COR-L47 (cell line): Measurements from ENCODE around the gene KRT35.

Experiments
- DNase-seq: peaks from one replicate; lab custom pipeline; 2025; lab: John Stamatoyannopoulos, UW

KRT35 gene

DNA sequence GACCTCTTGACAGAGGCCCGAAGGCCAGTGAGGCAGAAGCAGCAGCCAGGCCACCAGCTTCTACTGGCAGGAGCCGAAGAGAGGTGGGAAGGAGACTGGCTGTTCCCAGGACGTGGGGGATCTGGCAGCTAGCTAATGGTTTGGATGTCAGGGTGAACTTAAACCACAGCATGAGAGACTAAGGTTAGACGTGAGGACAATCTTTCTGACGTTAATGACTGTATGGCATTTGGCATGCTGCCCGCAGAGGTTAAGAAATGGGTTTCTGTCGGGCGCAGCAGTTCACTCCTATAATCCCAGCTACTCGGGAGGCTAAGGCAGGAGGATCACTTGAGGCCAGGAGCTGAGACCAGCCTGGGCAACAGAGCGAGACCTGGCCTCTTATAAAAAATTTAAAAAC is 30.8 kb upstream of the KRT35 start:
- DNase-seq = no peak

DNA sequence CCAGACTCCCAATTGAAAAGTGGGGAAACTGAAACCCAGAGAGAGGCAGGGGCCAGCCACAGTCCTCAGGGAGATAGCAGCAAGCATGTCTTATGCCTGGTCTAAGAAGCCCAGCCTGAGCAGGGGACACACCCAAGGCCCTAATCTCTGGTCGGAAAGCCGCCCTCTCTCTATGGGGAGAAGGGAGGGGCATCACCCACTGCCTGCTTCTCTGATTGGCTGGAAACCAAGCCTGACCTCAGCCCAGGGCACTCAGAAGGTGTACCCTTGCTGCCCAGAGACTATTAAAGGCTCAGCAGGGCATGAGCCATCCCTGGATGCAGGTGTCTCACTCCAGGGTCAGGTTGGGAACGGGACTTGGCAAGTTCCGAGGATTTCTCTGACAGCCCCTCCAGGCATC is 30.2 kb upstream of the KRT35 start:
- no peak for DNase-seq

DNA sequence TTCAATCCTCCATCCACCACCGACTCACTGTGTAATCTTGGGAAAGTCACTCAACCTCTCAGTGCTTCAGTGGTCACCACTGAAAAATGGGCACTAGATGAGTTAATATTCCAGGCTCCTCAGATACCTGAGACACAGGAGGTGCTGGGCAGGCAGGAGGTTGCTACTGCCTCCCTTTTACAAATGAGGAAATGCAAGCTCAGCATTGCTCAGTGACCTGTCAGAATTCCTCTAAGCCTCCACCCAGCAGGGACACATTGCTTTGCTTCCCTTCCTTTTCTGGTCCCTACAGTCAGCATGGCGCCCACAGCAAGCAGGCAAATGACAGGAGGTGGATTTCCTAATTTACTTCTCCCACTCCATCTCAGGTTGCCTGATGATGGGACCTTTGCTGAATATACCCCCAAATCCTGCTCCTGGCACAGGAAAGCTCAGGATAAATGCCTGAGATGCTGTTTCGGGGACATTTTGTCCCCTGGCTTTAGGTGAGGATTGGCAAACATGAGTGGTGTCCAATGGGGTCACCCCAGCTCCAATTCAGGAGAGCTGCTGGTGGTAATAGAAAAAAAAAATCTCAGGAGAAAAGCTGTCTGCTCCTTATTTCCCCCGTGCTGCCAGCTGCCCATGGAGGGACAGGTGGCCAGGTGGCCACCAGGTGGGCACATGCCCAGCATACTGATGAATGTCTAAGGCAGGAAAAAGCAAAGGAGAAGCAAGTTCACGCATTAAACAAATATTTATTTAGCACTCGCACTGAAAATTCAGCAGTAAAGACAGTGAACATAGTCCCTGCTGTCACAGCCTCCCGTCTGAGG is 29.5 kb upstream of the KRT35 start:
- DNase-seq = no peak

DNA sequence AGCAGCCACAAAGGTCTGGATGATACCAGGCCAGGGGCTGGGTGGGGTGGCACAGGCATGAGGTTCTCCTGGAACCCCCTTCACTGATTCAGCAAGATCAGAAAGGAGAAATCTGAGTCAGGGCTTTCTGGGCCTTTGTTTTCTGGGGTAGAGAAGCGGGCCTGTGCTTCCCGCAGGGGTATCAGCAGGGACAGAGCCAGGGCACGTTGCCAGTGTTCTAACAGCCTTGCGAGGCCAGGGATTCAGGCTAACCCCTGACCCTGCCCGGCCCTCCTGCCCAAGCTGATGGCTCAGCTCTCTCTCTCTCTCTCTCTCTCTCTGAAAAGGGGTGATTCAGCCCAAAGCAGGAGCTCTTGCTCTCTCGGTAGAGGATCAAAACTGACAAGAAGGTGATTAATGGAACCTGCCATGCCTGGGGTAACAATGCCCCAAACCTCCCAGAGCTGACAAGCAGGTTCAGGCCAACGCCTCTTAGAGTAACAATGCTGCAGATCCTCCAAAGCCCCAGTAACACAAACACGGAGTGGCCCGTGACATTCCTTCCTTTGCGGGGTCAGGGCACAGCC is 26.4 kb upstream of the KRT35 start:
- DNase-seq = no peak

DNA sequence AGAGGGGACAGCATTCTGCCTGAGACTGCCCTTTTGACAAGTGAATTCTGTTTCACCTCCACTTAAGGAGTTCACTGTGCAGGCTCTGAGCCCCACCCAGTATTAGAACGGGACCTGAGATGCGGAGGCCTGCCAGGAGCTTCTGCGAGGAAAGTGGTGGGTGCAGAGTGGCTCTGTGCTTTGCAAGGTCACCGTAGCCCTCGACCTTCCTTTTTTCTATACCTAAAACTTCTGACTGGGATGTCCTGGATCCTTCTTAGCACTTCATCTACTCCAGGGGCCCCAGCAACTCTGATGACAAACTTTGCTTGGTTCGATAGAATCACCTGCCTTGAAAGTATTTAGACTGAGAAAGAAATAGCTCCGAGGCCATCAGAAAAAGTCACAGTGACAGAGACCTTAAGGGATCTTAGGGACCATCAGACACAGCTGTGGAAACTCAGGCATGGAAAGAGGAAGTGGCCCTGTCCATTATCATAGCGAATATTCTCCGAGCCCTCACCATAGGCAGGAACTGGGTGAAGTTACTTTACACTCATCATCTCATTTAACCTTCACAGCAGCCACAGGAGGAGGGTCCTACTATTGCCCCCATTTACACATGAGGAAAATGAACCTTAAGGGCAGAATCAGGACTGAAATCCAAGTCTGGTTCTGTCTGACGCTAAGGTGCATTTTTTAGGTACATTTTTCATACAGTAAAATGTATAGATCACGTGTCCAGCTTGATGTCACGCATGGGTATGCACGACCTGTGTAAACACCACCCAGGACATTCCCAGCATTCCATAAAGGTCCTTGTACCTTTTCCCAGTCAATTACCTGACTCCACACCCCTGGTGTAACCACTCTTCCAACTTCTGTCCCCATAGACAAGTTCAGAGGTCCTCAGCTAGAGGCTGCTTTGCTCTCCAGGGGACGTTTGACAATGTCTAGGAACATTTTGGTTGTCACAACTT is 25.1 kb upstream of the KRT35 start:
- no peak for DNase-seq

DNA sequence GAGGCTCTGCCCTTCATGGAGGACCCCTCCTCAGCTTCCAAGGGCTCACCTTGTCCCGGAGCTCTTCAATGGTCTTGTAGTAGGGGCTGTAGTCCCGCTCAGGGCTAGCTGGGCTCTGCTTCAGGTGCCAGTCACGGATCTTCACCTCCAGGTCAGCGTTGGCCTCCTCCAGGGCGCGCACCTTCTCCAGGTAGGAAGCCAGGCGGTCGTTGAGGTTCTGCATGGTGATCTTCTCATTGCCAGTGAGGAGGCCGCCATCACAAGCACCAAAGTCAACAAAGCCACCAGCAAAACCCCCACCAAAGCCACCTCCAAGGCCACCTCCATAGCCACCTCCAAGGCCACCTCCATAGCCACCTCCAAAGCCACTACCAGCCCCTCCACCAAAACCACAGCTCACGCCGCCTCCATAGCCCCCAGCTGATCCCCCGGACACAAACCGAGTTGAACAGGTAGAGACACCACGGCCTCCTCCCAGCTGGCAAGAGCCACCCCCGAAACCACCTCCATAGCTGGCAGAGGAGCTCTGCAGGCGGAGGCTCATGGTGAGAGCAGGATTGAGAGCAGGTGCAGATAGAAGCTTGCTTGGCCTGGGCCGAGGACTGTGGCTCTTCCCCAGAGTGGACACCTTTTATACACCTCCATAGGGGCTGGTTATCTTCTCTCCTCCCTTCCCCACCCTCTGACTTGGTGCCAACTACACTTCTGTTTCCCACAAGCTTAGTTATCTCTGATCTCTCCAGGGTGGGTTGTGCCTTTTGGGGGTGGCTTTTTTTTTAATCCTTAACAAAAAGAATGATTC is 24.3 kb upstream of the KRT35 start, which contains the start of gene KRT13:
TSS of gene KRT13 (minus strand) at position 606 of the 802 bp plus-strand sequence. CDS start at position 544, 62 bp downstream.
- no peak for DNase-seq

DNA sequence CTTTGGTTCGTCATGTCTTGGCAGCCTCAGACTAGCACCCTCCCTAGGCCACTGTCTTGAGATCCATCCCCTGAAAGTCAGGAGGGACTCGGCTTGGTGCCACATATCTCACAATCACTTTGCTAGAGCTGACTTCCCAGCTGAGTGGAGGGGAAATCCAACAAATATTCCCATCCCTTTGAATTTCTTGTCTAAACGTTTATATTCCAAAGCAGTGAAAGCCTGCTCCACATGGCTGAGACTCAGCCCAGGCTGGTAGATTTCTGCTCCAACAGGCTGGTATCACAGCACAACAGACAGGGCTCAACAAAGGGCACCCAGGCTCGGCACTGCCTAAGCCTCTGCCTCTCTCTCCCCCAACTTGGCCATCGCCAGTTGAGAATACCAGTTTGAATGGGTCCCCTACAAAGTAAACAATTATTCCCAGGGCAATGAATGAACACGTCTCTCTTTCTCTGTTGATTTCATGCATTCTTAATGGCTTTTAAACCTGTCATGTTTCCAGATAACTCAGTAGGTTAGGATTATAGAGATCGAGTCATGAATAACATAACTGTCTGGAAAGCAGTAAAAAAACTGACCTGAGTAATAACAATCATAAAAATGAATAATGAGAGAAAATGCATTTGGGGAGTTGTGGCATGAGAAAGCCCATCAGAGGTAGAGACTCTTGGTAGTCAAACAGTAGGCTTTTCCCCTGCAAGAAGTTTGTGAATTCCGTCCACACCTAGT is 23.5 kb upstream of the KRT35 start:
- no peak for DNase-seq

DNA sequence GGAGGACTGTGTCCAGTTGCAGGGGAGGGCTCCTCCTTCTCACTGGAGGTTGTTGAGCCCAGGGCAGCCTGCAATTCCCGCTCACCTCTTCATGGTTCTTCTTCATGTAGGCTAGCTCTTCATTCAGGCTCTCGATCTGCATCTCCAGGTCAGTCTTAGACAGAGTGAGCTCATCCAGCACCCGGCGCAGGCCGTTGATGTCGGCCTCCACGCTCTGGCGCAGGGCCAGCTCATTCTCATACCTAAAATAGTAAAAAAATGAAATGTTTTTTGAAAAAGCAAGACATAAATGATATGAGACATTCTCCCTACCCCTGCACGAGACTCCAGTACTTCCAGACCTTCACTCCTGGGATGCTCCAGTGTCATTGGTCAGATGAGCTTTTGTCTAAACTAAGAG is 22.3 kb upstream of the KRT35 start:
- DNase-seq = no peak

DNA sequence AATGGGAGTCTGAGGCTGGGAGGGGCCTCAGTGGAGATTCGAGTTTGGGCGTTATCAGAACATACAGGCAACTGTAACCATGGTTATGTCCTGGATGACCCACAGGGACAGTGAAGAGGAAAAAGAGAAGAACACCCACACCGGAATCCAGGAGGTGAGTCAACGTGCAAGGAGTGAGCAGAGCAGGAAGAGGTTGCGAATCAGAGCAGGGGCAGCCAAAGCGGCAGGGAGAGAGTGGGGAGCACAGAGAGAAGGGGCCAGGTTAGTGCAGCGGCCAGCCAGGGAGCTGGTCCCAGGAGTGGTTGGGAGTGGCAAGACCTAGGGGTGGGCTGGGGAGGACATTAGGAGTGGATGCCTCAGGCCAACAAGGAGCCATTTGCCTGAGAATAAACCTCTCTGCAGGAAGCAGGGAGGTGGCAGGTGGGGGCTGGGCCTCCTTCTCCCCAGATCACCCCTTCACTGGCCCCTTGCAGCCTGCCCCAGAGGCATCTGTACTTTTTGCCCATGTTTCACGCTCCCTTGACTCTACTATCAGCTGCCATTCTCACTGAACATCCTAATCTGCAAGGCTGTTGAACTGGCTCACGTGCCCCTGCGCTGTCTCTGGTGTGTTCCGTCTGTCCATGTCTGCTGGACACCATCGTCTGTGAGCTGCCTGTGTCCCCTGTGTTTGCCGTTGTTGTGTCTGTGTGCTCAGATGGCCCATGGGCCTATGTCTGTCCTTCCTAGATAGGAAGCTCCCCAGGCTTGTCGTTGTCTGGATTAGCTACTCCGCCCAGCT is 19.4 kb upstream of the KRT35 start:
- DNase-seq = no peak

DNA sequence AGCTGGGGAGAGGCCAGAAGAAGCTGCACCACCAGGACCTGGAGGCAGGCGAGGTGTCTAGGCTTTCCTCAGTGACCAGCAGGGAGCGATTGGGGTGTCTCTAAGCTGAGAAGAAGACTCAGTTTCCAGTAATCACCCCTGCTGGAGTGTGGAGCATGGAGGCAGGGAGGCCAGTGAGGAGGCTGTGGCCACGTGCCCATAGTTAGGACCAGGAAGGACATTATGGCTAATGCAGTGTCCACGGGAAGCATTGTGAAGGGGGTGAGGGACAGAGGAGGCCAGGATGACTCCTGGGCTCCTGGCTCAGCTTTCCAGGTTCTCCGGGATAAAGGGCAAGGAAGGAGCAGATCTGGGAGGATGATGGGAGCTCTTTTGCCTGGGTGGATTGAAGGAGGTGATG is 18.8 kb upstream of the KRT35 start:
- no peak for DNase-seq

DNA sequence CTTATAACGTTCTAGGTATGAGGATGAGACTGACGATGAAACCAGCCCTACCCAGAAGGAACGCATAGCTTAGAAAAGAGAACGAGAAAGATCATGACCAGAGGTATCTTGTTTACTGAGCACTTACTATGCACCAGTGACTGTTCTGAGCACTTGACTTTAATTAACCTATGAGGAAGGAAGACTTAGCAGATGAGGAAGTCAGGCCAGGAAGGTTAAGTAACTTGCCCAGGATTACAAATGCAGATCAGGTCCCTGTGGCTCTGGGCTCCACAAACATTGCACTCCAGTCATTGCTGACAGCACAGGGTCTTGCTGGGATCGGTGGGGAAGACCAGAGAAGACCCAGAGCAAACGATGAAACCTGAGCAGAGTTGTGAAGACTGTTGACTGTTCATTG is 17.3 kb upstream of the KRT35 start:
- no peak for DNase-seq

DNA sequence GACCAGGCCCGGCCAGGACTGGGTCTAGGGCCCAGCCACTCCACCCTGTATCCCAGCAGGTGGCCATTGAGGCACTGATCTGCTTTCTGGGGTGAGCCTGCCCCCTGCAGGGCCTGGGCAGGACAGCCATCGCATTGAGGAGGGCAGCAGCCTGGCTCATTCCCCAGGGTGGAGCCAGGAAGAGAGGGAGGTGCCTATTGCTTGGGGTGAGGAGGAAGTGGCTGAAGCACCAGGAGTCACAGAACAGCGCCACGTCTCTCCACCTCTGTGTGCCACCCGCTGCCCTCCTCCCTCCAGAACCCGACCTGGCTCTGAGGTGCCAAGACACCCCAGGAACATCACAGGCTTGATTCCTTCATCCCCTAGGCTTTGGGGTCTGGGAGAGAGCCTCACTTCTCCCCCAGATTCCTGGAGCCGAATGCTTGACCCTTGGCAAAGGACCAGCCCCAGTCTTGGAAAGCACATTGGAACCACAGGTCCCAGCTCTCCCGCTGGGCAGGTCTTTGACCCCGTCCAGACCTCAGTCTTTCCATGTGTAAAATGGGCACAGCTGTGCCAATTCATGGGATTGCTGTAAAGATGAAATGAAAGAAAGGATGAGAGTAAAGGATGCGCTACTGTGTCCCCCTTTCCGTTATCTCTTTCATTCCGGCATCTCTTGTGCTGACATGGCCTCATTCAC is 16.0 kb upstream of the KRT35 start:
- peak; percentile 24 for DNase-seq

DNA sequence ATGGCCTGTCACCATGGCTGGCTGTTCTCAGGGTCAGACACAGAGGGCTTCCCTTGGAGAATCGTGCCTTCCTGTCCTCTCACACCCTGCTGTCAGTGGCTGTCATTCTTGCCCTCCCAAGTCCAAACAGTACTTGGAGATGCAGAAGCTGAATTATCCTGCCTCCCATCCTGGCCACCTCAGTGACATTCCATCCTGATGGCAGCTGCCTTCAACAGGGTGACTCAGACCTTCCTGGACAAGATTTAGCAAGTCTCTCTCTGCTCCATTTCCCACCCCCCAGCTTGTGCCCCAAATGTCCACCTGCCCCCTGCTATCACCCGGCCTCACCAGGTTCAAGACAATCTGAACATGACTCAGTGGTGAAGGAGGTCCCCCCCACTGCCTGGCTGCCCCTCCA is 13.6 kb upstream of the KRT35 start:
- DNase-seq = no peak

DNA sequence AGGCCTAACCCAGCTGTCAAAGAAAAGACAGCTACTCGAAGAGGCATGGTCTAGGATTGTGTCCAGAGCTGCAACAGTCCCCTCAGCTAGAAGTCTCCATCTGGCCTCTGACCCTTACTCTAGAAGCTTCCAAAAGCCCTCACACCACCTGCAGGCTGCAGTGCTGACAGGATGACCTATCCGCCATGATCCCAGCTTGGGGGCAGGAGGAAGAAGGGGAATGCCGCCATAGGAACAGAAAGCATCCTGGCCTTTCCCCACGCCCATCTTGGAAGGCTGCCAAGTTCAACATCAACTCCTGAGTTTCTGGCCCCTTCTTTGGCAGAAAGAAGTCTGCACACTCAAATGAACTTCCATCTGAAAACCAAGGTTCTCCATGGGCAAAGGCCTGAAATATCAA is 11.8 kb upstream of the KRT35 start:
- DNase-seq = peak; percentile 76

DNA sequence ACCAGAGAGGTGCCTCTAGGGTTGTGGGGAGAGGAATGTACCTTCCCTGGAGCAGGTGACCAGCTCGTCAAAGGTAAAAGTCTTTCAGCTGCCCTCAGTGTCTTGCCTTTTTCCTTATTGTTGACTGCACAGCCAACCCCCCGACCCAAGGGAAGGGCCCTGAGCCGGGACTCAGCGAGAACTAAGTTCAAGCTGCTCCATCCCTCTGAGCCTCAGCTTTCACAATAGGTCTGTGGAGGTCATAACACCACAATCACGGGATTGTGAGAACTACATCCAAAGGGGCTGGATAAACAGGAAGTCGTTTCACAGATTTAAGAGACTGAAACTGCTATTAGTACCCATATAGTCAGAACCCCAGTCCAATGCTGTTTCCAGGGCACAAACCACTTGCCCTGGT is 11.4 kb upstream of the KRT35 start:
- DNase-seq = no peak

DNA sequence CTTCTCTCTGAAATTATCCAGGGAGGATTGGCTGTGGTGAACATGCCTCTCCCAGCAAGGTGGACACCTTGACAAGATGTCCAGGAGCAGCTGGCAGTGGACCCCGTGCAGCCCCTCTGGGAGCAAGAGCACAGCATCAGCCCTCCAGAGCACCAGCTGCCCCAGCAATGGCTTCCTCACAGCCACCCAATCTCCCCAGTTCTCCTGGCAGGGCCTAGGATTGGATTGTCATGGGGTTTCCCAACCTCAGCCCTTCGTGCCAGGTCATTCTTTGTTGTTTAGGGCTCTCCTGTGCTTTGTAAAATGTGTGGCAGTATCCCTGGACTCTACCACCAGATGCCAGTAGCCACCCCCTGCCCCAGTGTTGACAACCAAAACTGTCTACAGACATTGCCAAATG is 10.5 kb upstream of the KRT35 start:
- DNase-seq = no peak

DNA sequence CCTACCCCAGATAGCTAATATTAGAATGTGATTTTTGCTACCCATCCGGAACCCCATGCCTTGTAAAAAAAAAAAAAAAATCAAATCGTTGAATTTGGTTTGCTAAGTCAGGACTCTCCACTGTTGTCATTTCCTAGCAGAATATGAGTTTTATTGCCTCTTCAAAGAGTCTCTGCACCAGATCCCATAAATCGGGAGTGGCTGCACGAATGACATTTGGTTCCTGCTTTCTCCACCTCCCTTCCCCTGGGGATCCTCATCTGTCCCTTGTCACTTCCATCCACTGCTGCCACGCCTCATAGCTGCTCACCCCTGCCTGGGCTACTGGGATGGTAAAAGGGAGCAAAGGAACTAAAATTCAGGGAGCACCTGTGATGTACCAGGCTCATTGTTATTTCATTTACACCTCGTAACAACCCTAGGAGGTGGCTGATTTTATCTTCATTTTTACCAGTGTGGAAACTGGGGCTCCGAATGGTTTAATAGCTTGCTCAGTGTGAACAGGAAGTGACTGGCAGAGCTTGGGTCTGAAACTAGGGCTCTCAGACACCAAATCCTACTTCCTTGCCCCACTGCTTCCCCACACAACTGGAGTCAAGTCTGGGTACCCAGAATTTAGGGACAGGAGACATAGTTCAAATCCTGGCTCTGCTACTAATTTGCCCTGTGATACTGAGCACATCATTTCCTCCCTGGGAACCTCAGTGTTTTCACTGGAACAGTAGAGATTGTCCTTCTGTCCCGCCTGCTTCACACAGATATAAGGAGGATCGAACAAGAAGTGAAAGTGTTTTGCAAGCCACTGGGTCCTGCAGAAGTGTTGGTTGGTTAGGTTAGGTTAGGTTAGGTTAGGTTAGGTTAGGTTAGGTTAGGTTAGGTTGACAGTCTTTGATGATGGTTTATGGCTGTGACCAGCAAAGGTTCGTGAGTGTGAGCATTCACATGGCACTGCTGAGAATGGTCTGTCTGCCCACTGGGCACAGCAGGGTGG is 9.3 kb upstream of the KRT35 start:
- DNase-seq = no peak

DNA sequence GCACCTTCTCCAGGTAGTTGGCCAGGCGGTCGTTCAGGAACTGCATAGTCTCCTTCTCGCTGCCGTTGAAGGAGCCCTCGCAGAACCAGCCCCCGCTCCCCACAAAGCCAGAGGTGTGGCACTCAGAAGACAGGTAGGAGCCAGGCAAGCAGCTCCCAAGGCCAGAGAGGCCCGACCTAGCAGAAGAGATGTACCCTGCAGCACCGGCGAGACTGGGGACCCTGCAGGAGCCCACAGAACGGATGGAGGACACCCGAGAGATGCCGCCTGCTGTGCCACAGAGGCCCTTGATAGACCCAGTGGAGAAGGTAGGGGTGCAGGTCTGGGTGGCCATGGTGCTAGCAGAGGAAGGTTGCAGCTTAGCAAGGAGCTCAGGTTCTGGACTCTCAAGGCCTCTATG is 8.6 kb upstream of the KRT35 start, which contains the start of gene KRT36:
TSS of gene KRT36 (minus strand) at position 380 of the 400 bp plus-strand sequence. CDS start at position 334, 46 bp downstream.
- DNase-seq = no peak
